LNCAP (cell line): ENCODE data around the gene SPATA2.

ENCODE experiments used
- CTCF ChIP-seq: fragments of 450-650 bp; IDR thresholded peaks from 2 replicates; pipeline ENCODE4 v1.5.1; 2017; ENCODE audit warnings: mild to moderate bottlenecking

The SPATA2 gene

GRCh38 chr20:49880177-49880576 is 35.2 kb downstream of the SPATA2 start:
- TF ChIP-seq CTCF = no peak

- TF ChIP-seq CTCF = no peak
Measured at GRCh38 chr20:49878977-49879376, 36.4 kb downstream of the SPATA2 start.

- no peak for TF ChIP-seq CTCF
Measured at GRCh38 chr20:49877386-49877921, 37.9 kb downstream of the SPATA2 start.

GRCh38 chr20:49874696-49875095 is 40.6 kb downstream of the SPATA2 start:
- TF ChIP-seq CTCF = no peak

GRCh38 chr20:49872056-49872455 is 43.3 kb downstream of the SPATA2 start:
- no peak for TF ChIP-seq CTCF

GRCh38 chr20:49871391-49871948 is 43.9 kb downstream of the SPATA2 start:
- TF ChIP-seq CTCF = no peak

GRCh38 chr20:49870261-49870660 is 45.1 kb downstream of the SPATA2 start:
- TF ChIP-seq CTCF = no peak

GRCh38 chr20:49868964-49869363 is 46.4 kb downstream of the SPATA2 start:
- TF ChIP-seq CTCF = no peak
